ENCODE data around the gene POR.

GRCh38 chr7:75958802-75959543, 44.0 kb downstream of the POR start:
- TF ChIP-seq CTCF (IDR thresholded peaks at IDR 0.05) (no peak), EP300 (IDR thresholded peaks at IDR 0.05) (no peak), POLR2A (IDR thresholded peaks at IDR 0.05) (no peak)

Measured in sigmoid colon (tissue), 4 donors.